ENCODE results near the gene DDX31.

Gene DDX31

DNA sequence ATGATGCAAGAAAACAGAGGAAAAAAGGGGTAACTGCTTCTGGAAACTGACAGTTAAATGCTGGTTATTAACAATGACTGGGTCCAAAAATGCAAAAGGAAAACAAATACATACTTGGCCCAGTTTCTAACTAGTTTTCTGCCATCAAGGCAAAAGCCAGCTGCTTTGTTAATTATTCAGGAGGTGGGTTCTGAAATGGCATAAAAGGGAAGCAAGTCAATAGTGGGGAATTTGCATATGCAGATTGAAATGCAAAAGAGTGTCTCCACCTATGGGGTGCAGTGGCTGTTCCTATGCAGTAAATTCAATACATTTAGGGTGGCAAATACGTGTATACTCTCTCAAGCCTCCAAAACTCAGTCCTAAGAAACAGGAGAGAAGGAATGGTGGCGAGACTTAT, 54.0 kb downstream of the DDX31 start:
- no peak for DNase-seq (ENCODE audit: low spot score)
- TF ChIP-seq, protein P1, sequence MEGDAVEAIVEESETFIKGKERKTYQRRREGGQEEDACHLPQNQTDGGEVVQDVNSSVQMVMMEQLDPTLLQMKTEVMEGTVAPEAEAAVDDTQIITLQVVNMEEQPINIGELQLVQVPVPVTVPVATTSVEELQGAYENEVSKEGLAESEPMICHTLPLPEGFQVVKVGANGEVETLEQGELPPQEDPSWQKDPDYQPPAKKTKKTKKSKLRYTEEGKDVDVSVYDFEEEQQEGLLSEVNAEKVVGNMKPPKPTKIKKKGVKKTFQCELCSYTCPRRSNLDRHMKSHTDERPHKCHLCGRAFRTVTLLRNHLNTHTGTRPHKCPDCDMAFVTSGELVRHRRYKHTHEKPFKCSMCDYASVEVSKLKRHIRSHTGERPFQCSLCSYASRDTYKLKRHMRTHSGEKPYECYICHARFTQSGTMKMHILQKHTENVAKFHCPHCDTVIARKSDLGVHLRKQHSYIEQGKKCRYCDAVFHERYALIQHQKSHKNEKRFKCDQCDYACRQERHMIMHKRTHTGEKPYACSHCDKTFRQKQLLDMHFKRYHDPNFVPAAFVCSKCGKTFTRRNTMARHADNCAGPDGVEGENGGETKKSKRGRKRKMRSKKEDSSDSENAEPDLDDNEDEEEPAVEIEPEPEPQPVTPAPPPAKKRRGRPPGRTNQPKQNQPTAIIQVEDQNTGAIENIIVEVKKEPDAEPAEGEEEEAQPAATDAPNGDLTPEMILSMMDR (IDR thresholded peaks at IDR 0.05; ENCODE audit: borderline replicate concordance, control extremely low read depth, extremely low read depth, insufficient read depth, missing control alignments), result no peak
- in situ Hi-C loops (cut with MboI; ENCODE audit: low sequenced_read_pairs, unreplicated experiment), result no loop called here

GRCh38 chr9:132614324-132614723, 55.5 kb downstream of the DDX31 start:
- no peak for DNase-seq (ENCODE audit: low spot score)

GRCh38 chr9:132610661-132611060, 59.1 kb downstream of the DDX31 start:
- in situ Hi-C loops (cut with MboI; ENCODE audit: low sequenced_read_pairs, unreplicated experiment), result no loop called here
- DNase-seq (ENCODE audit: low spot score), result no peak
- TF ChIP-seq, protein P1 (IDR thresholded peaks at IDR 0.05; ENCODE audit: borderline replicate concordance, control extremely low read depth, extremely low read depth, insufficient read depth, missing control alignments), result no peak

More at GRCh38 chr9:132614324-132614723, 55.5 kb downstream of the DDX31 start:
- in situ Hi-C loops (cut with MboI; ENCODE audit: low sequenced_read_pairs, unreplicated experiment), result no loop called here
- TF ChIP-seq, protein P1 (IDR thresholded peaks at IDR 0.05; ENCODE audit: borderline replicate concordance, control extremely low read depth, extremely low read depth, insufficient read depth, missing control alignments), result no peak

GRCh38 chr9:132609829-132610228, 60.0 kb downstream of the DDX31 start:
- DNase-seq (ENCODE audit: low spot score), result no peak
- TF ChIP-seq, protein P1 (IDR thresholded peaks at IDR 0.05; ENCODE audit: borderline replicate concordance, control extremely low read depth, extremely low read depth, insufficient read depth, missing control alignments), result no peak
- in situ Hi-C loops (cut with MboI; ENCODE audit: low sequenced_read_pairs, unreplicated experiment), result no loop called here

DNA sequence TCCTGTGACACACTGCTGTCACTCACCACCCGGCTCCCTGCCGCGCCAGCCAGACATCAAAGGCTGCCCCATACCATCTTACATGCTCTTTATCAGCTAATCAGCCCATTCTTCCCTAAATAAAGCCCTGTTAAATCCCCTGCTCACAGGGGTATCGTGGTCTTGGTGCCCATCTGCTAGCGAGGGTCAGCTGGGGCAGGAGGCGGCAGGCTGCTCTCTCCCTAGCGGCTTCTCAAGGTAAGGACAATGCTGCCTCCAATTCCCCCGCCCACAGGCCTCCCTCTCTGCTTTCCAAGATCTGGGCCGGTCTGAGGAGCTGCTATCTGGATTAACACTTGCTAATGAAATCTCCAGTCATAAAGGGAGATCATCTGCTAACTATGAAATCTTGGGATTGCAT, 60.6 kb downstream of the DDX31 start:
- in situ Hi-C loops (cut with MboI; ENCODE audit: low sequenced_read_pairs, unreplicated experiment), result no loop called here
- TF ChIP-seq, protein P1 (IDR thresholded peaks at IDR 0.05; ENCODE audit: borderline replicate concordance, control extremely low read depth, extremely low read depth, insufficient read depth, missing control alignments), result no peak
- DNase-seq (ENCODE audit: low spot score), result no peak

DNA sequence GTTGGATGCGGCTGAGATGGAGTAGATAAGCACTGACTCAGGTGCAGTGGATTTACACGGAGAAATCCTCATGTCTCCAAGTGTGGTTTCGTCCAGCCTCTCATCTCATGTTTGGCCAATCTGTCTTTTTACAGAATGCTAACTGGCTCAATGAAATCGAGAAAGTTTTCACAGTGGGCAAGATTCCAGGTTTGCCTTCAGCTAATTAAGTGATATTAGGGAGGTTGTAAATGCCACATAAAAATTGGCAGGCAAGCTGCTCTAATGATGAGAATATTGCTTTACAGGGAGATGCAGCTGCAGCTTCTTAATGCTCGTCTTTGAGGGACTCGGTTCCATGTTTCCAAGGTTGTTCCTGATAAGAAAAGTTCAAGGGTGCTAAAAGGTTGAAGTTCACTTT, 63.7 kb downstream of the DDX31 start:
- in situ Hi-C loops (cut with MboI; ENCODE audit: low sequenced_read_pairs, unreplicated experiment), result no loop called here
- TF ChIP-seq, protein P1 (IDR thresholded peaks at IDR 0.05; ENCODE audit: borderline replicate concordance, control extremely low read depth, extremely low read depth, insufficient read depth, missing control alignments), result no peak
- DNase-seq (ENCODE audit: low spot score), result no peak

DNA sequence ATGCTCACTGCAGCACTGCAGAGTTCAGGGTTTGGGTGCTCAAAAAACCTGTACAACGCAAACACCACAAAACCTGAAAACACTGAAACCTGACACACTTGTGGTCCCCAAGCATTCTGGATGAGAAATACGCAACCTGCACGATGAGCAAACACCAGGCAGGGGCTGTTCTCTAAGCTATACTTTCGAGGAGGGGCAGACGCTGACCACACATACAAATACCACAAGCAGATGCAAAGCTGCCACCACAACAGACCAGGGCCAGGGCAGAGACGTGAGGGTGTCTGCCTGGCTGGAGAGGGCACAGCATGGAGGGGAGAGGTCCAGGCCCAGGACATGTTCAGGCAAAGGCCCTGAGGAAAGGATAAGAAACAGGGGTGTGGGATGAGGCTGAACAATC, 64.4 kb downstream of the DDX31 start:
- TF ChIP-seq, protein P1 (IDR thresholded peaks at IDR 0.05; ENCODE audit: borderline replicate concordance, control extremely low read depth, extremely low read depth, insufficient read depth, missing control alignments), result no peak
- in situ Hi-C loops (cut with MboI; ENCODE audit: low sequenced_read_pairs, unreplicated experiment), result no loop called here
- DNase-seq (ENCODE audit: low spot score), result no peak
